ENCODE data around the gene CCDC170.

DNA sequence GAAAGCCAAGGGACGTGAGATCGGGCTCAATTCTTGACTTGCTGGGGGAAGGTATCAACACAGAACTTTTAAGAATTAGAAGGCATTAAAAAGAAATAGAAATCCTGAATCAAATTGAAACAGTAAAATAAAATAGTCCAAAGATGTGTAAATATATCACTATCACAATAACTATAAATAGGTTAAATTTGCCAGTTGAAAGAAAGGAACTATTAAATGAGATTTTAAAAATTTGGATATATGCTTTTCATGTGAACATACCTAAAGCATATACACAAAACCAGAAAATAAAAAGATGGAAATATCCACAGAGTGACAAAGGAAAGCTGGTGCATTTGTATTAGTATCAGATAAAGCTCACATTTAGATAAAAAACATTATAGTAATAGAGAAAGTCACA, 161.3 kb downstream of the CCDC170 start:
- TF ChIP-seq POLR2AphosphoS5 (IDR thresholded peaks at IDR 0.05; ENCODE audit: low read depth, low read length) (no peak), CTCF (IDR thresholded peaks at IDR 0.05; ENCODE audit: control extremely low read depth in 1 of 3, insufficient read depth in 1 of 3, low read depth in 1 of 3, low read length in 3 of 3) (no peak), ATF2 (IDR thresholded peaks at IDR 0.05; ENCODE audit: low read length) (no peak), EP300 (IDR thresholded peaks at IDR 0.05; ENCODE audit: borderline replicate concordance in 1 of 2, low read depth in 2 of 2, low read length in 2 of 2) (no peak), POLR2A (IDR thresholded peaks at IDR 0.05; ENCODE audit: control extremely low read depth in 1 of 2, low read depth in 2 of 2, low read length in 2 of 2) (no peak), USF2 (IDR thresholded peaks at IDR 0.05; ENCODE audit: low read length) (no peak), GABPA (IDR thresholded peaks at IDR 0.05; ENCODE audit: borderline replicate concordance, insufficient read depth, low read length) (no peak)
